Fibroblast of the aortic adventitia (primary cell): ENCODE measurements around the gene CFD. TPM values are rescaled to one million over a fixed set of nuclear protein-coding genes. Genes with fewer than 3 reads are reported as not detected.
A peak's percentile ranks its signal among the peaks of the same experiment; 100 is the strongest.
"Not testable (repeated sequence)": the region's sequence is repeated elsewhere in the genome, so short reads cannot be mapped to it uniquely, and the experiment has no call there.

Experiments
- DNase-seq: peaks from one replicate; pipeline ENCODE4 v3.0.0-alpha.2; 2010; ENCODE audit warnings: low read depth
- H3K4me3 ChIP-seq: 2 replicates; pipeline ENCODE4 v1.5.1; 2011; ENCODE audit warnings: low read depth, mild to moderate bottlenecking, control low read depth, low read length, moderate library complexity
- total RNA-seq: library from RNA; depleted of rRNA; stranded (reverse); fragments of >200 nt; gene quantifications from 2 replicates; pipeline ENCODE4 v1.2.3, GENCODE V29; 2012; ENCODE audit warnings: low replicate concordance
- TF ChIP-seq, protein P1 (sequence below): IDR thresholded peaks from 2 replicates; pipeline ENCODE4 v1.5.1; 2011; ENCODE audit warnings: mild to moderate bottlenecking, low read length, control low read depth, inconsistent platforms; ENCODE audit not compliant: insufficient read depth

CFD gene
- total RNA-seq, 1 donor = 25.8 TPM

DNA sequence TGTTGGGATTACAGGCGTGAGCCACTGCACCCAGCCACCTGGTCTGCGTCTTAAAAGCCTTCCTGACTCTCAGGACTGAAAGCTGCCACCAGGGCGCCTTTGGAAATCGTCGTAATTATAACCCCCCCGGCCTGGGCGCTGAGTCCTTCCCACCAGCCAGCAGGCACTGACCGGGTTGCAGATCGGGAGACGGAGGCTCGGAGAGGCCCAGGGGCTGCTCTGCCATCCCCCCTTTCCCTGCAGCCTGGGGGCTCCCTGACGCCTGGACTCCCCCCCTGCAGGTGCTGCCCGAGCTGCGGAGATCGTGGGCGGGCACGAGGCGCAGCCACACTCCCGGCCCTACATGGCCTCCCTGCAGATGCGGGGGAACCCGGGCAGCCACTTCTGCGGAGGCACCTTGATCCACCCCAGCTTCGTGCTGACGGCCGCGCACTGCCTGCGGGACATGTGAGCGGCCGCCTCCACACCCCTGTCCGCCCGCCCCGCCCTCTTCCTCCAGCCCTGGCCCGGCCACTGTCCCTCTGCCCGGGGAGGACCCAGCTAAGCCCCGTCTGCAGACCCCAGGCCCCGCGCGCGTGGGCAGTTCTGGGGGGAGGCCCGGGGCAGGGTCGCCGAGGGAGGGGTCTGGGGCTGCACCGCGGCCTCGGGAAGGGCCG, 16.2 kb upstream of the CFD start:
- TF ChIP-seq, protein P1, sequence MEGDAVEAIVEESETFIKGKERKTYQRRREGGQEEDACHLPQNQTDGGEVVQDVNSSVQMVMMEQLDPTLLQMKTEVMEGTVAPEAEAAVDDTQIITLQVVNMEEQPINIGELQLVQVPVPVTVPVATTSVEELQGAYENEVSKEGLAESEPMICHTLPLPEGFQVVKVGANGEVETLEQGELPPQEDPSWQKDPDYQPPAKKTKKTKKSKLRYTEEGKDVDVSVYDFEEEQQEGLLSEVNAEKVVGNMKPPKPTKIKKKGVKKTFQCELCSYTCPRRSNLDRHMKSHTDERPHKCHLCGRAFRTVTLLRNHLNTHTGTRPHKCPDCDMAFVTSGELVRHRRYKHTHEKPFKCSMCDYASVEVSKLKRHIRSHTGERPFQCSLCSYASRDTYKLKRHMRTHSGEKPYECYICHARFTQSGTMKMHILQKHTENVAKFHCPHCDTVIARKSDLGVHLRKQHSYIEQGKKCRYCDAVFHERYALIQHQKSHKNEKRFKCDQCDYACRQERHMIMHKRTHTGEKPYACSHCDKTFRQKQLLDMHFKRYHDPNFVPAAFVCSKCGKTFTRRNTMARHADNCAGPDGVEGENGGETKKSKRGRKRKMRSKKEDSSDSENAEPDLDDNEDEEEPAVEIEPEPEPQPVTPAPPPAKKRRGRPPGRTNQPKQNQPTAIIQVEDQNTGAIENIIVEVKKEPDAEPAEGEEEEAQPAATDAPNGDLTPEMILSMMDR = peak; percentile 11
- no peak overlapping the region for H3K4me3 ChIP-seq
- DNase-seq = no peak

DNA sequence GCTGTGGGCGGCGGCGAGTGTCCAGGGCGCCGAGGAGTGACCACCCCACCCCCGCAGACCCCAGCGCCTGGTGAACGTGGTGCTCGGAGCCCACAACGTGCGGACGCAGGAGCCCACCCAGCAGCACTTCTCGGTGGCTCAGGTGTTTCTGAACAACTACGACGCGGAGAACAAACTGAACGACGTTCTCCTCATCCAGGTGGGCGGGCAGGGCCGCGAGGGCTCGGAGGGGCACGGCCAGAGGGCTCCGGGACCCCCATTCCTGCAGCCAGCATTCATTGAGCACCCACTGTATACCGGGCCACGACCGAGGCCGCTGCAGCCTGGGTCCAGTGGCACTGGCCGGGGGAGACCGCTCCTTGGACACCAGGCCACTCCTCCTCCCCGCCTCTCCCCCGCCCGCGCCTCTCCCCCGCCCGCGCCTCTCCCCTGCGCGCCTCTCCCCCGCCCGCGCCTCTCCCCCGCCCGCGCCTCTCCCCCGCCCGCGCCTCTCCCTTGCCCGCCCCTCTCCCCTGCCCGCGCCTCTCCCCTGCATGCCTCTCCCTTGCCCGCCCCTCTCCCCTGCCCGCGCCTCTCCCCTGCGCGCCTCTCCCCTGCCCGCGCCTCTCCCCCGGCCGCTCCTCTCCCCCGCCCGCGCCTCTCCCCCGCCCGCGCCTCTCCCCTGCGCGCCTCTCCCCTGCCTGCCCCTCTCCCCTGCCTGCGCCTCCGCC, 15.5 kb upstream of the CFD start:
- H3K4me3 ChIP-seq = no peak overlapping the region
- TF ChIP-seq, protein P1 = no peak
- no peak for DNase-seq

DNA sequence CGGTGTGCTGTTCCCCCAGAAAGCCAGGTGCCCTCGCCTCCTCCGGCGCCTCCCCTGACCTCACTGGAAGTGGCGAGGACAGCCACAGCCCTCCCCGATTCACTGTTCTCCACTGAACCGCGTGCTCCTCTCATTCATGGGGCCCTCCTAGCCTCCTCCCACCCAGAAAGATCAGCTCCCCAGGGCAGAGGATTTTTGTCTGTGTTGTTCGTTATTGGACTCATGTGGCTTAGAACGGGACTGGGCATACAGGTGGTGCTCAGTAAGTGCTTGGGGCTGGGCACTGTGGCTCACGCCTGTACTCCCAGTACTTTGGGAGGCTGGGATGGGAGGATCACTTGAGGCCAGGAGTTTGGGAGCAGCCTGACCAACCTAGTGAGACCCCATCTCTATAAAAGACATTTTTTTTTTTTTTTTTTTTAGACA, 14.9 kb upstream of the CFD start:
- no peak overlapping the region for H3K4me3 ChIP-seq
- TF ChIP-seq, protein P1 = no peak
- no peak for DNase-seq

DNA sequence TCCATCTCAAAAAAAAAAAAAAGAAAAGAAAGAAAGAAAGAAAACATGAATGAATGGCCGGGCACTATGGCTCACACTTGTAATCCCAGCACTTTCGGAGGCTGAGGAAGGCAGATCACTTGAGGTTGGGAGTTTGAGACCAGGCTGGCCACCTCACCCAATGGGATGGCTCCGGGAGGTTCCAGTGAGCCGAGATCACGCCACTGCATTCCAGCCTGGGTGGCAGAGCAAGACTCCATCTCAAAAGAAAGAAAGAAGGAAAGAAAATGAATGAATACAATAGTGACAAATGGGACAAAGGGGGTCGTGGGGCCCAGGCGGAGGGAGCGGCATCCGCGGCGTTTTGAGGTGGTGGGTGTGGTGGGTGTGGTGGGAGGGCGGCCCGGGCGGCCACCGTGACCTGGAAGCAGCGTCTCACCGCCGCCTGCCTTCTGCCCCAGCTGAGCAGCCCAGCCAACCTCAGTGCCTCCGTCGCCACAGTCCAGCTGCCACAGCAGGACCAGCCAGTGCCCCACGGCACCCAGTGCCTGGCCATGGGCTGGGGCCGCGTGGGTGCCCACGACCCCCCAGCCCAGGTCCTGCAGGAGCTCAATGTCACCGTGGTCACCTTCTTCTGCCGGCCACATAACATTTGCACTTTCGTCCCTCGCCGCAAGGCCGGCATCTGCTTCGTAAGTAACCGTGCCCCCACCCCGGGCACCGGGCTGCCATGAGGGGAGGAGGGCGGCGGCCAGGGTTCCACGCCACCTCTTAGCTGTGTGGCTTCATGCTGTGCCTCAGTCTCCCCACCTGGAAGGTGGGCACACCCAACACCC, 13.6 kb upstream of the CFD start:
- H3K4me3 ChIP-seq = no peak overlapping the region
- DNase-seq = no peak
- TF ChIP-seq, protein P1 = no peak

DNA sequence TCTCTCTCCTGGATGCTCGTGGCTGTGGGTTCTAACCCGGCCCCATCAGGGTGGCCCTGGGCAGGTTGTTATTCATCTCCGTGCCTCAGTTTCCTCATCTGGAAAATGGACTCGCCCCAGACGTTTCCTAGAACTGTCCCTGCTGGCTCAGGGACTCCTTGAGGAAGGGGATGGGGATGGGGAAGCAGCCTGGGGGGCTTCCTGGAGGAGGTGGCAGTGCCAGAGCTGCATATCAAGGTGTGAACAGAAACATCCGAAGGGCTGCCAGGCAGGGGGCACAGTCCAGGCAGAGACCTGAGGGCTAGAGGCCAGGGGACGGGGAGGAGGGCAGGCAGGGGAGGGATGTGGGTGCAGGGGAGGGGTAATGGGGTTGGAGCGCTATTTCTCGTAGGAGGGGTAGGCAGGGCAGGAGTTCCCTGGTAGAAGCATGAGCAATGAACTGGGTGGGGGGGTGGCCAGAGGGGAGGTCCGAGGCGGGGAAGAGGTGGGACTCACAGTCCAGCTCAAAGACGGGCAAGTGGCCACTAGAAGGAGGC, 11.0 kb upstream of the CFD start:
- no peak overlapping the region for H3K4me3 ChIP-seq
- no peak for DNase-seq
- TF ChIP-seq, protein P1 = no peak

DNA sequence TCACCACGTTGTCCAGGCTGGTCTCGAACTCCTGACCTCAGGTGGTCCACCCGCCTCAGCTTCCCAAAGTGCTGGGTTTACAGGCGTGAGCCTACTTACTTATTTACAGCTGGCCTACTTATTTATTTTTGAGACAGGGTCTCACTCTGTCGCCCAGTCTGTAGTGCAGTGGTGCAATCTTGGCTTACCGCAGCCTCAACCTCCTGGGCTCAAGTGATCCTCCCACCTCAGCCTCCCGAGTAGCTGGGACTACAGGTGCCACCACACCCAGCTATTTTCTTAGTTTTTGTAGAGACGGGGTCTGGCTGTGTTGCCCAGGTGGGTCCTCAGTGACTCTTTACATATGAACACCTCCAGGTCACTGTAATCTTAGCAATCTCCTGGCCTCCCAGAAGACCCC, 10.3 kb upstream of the CFD start:
- not testable (repeated sequence) for DNase-seq, H3K4me3 ChIP-seq
